HCEC 1CT (cell line): ENCODE measurements around the gene KAT8.

ENCODE experiments used
- DNase-seq: peaks from one replicate; pipeline ENCODE4 v3.0.0-alpha.2; 2017

The KAT8 gene

DNA sequence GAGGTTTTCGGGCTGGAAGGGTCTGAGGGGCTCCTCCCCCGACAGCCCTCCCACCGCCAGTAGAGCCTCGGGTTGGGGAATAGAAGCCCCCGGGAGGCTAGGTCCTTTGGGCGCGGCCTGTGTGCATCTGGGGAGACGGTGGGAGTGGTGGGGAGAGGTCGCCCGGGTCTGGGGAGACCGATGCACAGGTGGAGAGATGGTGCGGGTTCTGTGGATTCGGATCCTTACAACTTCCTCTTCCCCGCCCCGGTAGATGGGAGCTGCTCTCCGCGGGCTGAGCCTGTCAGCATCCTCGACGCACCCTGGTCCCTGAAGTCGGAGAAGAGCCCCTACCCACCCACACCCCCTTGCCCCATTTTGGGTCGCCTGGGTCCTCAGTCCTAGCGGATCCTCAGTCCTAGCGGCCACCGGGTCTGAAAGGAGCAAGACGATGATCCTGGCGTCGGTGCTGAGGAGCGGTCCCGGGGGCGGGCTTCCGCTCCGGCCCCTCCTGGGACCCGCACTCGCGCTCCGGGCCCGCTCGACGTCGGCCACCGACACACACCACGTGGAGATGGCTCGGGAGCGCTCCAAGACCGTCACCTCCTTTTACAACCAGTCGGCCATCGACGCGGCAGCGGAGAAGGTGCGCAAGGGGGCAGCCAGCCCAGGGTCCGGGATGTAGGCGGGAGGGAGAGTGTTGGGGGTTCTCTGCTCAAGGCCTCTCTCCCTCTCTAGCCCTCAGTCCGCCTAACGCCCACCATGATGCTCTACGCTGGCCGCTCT is 8.5 kb upstream of the KAT8 start:
- DNase-seq = no peak

DNA sequence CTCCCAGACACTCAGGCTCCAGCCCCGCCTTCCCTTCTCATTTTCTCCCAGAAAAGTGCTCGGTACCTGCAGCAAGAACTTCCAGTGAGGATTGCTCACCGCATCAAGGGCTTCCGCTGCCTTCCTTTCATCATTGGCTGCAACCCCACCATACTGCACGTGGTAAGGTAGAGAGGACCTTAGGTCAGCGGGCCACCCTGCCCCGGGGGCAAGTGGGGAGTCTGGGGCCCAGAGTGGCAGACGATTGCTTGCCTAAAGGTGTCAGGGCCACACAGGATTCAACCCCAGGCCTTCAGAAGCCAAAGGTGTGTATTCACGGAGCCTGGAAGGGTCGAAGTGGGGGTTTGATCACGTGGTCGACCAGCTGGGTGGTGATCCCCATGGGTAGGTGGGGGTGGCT is 7.8 kb upstream of the KAT8 start:
- no peak for DNase-seq

DNA sequence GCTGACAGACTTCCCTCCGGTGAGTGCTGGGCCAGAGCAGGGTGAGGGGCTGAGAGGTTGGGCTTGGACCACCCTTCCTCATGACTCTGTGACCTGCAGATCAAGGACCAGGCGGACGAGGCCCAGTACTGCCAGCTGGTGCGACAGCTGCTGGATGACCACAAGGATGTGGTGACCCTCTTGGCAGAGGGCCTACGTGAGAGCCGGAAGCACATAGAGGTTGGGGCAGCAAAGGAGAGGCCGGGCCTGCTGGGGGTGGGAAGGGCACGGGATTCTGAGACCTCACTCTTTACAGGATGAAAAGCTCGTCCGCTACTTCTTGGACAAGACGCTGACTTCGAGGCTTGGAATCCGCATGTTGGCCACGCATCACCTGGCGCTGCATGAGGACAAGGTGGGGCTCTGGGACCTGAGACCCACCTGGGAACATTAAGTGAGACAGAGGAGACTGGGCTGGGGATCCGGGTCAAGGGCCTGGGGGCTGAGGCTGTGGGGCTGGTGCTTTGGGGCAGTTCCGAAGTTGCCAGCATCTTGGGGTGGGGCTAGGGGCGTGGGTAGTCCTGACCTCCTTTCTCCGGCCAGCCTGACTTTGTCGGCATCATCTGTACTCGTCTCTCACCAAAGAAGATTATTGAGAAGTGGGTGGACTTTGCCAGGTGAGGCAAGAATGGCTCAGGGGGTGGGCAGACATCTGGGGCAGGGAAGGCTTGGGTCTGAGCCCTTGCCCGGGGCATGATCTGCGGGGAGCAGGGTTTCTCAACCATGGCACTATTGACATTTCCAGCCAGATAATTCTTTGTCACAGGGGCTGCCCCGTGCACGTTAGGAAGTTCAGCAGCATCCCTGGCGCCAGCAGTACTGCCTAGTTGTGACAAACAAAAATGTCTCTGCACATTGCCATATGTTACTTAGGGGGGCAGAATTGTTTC is 7.1 kb upstream of the KAT8 start:
- no peak for DNase-seq

DNA sequence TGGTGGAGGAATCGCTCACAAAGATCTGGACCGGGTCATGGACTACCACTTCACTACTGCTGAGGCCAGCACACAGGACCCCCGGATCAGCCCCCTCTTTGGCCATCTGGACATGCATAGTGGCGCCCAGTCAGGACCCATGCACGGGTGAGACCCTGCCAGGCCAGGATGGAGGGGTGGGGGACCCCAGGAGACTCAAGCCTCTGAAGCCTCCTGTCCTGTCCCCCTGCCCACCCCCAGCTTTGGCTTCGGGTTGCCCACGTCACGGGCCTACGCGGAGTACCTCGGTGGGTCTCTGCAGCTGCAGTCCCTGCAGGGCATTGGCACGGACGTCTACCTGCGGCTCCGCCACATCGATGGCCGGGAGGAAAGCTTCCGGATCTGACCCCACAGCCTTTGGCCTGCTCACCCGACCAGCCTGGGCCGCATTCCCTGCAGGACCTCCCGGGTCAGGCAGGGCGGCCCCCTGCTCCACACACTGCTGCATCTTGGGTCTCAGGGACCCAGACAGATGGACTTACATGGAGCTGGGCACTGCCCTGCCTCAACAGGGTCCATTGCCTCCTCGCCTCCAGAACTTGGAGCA is 5.5 kb upstream of the KAT8 start:
- DNase-seq = no peak

DNA sequence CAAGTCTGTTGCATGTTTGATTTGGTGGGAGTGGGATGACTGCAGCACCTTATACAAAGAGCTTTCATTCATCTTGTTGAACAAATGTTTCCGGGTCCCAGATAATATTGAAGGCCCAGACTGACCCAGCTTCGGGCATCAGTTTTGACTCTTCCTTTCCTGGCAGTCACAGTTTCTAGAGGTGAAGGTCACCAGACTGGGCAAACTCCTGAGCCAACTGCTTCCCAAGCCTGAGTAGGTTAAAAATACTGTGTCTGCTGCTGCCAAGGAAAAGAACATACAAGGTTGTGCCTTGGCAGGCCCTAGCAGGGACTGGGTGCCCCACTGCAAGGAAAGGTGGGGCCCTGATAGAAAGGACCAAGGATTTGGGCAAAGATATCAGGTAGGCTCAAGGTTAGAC is 4.8 kb upstream of the KAT8 start:
- no peak for DNase-seq

DNA sequence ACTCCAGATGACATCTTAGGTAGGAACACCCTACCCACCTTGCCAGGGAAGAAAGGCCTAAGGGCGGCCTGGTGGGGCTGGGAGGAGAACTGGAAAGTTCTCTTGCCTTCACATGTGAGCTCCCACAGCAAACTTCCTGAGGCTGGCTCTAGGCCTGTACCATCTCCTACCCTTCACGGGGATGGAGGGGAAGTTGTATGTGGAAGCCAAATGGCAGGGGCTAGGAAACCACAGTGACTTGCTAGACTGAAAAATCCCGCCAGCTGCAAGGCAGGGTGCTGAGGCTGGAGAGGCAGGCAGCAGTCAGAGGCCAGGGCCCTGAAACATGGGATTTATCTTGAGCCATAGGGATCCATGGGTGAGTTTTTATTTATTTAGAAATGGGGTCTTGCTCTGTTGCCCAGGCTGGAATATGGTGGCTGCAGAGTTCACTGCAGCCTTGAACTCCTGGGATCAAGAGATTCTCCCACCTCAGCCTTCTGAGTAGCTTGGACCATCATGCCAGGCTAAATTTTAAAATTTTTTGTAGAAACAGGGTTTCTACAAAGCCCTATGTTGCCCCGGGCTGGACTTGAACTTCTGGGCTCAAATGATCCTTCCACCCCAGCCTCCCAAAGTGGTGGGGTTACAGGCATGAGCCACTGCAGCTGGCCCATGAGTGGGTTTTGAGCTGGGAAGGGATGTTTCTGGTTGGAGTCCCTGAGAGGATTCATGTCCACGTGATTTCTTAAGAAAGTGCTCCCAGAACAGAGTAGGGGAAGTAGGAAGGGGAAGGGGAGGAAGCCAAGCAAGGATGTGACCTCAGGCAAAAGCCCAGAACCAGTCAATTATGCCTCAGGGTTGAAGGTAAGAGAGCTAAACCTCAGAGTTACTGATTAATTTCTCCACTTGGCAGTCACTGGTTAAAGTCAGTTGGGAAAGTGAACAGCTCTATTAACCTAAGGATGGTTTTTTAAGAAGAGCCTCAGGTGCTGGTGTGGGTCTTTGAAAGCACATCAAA is 4.0 kb upstream of the KAT8 start:
- no peak for DNase-seq

DNA sequence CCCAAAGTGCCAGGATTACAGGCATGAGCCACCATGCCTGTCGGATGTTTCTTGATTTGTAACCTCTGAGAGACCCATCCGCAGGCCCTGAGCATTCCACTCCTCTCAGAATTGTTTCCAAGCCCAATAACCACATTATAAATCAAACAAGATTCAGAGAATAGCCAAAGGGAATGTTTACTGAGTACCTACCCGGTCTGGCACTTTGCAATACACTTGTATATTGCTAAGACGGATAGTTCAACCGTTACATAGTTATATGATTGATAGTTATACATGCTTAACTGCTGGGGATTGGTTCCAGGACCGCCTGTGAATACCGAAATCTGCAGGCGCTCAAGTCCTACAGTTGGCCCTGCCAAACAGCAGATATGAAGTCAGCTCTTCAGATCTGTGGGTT is 3.0 kb upstream of the KAT8 start:
- DNase-seq = no peak

DNA sequence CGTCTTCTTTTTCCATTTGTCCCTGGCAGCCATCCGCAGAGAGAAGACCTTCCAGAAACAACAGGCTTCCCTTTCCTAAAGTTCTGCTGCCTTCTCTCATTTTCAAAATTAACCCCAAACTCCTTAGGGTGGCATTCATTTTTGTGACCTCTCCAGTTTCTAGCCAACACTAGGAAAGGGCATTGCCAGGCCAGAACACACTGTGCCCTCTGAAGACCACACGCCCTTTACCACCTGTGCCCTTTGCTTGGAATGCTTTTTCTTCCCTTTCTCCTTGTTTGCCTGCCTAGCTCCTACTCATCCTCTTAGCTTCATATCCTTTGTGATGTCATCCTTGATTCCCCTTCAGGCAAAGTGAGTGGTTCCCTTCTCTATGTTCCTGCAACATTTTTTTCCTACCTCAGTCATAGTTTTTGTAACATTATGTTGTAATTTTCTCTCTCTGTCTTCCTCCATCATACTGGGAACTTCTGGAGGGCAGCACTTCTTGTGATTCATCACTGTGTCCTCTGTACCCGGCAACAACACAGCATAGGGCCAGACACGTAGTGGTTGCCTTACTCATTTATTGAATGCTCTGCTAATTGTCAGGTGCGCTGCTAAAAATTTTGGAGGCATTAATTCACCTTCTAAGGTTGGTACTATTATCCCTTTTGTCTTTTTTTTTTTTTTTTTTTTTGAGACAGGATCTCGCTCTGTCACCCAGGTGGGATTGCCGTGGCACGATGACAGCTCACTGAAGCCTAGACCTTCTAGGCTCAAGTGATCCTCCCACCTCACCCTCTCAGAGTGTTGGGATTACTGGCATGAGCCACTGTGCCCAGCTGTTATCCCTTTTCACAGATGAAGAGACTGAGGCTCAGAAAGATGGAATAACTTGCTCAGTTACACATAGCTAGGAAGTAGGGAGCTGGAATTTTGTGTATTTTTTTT is 1.0 kb downstream of the KAT8 start:
- DNase-seq = peak; percentile 82

DNA sequence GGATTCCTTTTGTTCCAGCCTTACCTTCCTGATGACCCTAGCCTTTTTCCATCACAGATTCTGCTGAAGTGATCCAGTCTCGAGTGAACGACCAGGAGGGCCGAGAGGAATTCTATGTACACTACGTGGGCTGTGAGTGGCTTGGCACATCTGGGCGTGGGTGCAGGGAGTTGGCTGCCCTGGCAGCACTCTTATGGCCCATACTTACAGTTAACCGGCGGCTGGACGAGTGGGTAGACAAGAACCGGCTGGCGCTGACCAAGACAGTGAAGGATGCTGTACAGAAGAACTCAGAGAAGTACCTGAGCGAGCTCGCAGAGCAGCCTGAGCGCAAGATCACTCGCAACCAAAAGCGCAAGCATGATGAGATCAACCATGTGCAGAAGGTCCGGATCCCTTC is 2.7 kb downstream of the KAT8 start:
- no peak for DNase-seq

DNA sequence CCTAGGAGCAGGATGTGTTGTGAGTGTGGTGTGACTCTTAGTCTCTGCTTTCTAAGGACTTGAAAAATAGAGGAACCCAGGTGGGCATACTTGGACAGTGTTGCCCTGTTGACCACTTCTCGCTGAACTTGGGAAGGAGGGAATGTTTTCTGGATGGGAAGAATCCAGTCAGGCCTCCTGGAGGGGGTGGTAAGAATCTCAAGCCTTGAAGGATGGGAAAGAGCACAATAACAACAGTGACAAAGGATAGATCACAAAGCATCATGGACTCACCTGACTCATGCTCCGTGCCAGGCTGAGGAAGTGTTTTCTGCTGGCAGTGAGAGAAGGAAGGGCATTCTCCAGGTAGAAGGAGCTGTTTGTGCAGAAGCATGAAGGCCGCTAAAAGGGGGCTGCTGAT is 8.4 kb downstream of the KAT8 start:
- DNase-seq = no peak

DNA sequence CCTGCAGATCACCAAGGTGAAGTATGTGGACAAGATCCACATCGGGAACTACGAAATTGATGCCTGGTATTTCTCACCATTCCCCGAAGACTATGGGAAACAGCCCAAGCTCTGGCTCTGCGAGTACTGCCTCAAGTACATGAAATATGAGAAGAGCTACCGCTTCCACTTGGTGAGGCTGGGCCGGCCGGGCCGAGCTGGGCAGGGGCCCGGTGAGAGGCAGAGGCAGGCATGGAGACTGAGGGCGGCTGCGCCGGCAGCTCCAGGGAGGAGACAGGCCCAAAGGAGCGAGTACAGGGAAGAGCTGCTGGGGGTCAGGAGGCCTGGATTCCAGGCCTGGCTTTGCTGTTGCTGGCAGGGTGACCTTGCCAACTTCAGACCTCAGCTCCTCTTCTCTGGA is 9.7 kb downstream of the KAT8 start:
- no peak for DNase-seq

DNA sequence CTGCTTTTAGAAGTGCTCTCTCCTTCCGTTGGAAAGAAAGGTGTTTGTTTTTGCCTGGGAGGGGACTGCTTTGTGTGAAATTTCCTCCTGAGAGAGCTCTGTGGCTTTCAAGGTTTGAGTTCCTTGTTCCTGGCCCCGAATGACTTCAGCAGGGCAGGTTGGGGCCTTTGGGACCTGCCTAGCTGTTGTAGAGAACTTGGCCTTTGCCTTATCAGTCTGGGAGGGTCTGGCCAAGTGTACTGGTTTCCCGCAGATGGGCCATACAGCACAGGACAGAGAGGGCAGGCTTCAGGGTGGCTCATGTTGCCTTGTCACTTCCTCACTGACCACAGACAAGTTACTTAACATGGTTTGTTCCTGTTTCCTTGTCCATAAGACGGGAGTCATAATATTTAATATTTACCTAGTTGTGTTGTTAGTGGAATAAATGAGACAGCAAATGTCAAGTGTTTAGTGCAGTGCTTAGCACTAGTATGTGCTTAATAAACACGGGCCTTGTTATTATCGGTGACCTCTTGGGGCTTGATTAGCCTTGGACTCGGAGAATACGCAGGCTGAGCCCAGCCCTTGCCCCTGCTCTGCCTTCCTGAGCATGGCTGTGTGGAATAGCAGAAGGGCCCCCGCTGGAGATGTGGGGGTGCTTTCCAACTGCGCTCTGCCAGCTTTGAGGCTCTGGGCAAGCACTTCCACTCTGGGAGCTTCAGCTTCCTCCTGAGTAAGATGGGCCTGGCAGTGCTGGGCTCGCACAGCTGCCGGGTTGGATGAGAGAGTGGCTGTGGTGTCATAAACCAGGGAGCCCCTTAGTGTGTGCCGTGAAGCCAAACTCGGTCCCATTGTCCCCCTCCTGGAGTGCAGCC is 11.5 kb downstream of the KAT8 start:
- no peak for DNase-seq

DNA sequence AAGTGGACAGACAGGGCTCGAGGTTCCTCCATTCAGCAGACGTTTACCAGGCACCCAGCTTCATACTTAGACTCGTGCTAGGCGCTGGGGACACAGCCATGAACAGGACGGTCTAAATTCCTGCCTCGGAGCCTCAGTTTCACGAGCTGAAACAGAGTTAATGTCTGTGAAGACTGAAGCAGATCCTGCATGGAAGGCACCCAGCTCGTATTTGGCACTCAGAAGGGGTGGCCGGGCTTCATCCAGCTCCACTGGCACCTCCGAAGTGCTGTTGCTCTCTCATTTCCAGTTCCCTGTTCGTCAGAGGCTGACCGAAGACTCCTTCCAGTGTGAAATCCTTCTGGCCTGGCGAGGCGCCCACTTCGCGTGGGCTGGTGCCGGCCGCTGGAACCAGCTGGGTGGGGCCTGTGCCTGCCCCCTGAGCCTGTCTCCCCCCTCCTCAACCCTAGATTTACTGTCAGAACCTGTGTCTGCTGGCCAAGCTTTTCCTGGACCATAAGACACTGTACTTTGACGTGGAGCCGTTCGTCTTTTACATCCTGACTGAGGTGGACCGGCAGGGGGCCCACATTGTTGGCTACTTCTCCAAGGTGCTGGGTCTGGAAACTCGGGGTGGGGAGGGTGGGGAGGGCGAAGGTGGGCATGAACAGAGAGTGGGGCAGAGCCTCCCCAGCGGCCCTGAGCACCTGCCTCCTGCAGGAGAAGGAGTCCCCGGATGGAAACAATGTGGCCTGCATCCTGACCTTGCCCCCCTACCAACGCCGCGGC is 12.3 kb downstream of the KAT8 start:
- no peak for DNase-seq

DNA sequence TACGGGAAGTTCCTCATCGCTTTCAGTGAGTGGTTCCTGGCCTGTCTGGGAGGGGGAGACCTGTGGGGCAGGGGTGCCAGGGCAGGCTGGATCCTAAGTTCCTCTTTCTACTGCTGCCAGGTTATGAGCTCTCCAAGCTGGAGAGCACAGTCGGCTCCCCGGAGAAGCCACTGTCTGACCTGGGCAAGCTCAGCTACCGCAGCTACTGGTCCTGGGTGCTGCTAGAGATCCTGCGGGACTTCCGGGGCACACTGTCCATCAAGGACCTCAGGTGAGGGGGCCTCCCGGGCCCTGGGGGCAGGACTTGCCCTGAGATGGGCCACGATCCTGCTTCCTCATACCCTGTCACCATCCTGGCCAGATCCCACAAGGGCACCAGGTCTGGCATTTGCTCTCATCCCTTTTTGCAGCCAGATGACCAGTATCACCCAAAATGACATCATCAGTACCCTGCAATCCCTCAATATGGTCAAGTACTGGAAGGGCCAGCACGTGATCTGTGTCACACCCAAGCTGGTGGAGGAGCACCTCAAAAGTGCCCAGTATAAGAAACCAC is 12.9 kb downstream of the KAT8 start:
- DNase-seq = no peak

DNA sequence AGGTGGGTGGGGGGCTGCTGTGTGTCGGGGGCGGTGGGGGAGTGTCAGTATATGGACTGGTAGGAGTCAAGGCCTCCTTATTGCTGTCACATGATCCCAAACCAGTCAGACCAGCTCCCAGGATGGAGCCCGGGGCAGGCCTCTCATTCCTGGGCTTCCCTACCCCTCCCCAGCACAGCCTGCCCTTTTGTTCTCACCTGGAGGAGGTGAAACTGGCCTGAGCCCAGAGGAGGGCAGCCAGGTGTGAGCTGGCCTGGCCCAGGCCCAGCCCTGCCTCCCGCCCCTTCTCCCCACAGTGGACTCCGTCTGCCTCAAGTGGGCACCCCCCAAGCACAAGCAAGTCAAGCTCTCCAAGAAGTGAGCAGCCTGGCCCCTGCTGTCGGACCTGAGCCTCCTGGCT is 13.4 kb downstream of the KAT8 start:
- no peak for DNase-seq

DNA sequence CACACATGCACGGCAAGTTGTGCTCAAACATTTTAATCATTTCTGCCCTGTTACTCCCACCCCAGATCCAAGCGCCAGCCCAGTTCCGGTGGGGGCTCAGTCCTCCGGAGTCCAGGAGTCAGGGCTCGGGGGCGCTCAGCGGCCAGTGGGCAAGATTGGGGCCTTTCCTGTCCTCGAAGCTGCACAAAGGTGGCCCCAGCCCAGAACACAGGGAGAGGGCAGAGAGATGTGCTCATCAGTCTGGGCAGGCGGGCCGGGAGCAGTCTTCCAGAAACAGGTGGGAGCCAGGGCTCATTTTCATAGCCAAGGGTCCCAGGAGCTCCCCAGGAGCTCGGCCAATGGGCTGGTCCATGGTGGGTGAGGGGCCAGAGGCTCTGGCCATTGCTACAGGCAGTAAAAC is 14.0 kb downstream of the KAT8 start:
- no peak for DNase-seq

DNA sequence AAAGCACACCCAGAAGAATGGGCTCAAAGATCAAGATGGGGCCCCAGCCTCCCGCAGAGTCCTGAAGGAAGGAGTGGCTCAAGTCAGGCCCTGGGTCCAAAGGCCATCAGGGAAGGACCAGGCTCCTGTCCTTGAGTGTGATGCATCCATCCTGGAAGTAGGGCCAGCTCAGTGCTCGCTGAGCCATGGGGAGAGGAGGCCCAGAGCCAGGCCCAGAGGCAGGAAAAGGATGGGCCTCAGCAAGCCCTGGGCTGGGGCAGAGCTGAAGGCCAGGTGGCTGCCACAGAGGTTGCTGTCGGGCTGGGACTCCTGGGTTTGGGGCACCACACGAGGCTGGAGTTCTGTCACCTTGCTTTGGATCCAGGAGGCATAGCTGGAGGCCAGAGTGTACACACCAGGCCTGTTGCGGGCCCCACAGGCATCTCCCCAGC is 14.4 kb downstream of the KAT8 start:
- DNase-seq = no peak

DNA sequence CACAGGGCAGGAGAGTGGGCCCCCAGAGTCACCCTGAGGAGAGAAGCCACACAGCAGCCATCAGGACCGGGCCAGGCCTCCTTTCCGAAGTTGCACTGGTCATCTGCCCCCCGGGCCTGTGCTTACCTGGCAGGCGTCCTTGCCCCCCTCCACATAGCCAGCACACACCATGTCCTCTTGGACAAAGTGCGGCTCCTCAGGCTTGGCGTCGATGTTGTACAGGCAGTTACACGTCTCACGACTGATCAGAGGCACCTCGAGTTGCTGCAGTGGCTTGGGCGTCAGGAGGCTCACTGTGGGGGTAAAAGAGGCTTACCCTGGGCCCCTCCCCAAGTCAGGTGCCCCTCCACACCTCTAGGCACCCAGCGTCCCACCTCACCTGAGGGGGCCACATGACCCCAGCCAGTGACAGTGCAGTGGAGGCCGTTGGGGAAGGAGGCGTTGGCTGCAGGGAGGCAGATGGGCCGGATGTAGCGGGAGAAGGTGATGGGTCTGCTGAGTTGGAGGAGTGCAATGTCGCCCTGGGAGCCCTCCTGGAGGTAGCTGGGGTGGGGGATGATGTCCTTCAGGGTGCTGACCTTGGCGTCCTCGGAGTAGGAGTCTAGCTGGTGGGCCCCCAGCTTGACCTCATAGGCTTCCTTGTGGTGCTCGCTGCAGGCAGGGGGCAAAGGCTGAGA is 15.0 kb downstream of the KAT8 start:
- no peak for DNase-seq

DNA sequence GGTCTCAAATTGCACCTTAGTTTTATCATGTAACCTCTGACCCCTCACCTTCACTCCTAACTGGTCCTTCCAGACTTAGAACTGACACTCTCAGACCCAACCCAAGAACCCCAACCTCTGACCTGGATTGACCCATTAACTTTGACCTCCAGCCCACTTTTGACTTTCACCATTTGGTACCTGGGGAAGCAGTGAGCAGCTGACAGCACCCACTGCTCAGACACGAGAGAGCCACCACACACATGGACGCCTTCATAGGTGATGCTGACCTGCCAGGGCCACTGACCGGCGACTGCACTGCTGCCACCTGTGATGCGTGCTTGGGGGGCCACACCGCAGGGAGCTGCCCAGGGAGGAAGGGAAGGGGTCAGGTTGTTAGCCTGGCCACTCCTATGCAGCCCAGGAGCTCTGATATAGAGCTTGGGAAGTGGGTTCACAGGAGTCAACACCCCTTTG is 15.6 kb downstream of the KAT8 start:
- no peak for DNase-seq
